ENCODE measurements around the gene DAPK1. TPM values are rescaled to one million over a fixed set of nuclear protein-coding genes. Genes with fewer than 3 reads are reported as not detected.

DAPK1 gene
- polyA plus RNA-seq, 1 donor = 20.6 TPM

- DNase-seq (ENCODE audit: low read depth) = no peak
These were observed 19.2 kb downstream of the DAPK1 start for GRCh38 chr9:87516926-87517290.

DNA sequence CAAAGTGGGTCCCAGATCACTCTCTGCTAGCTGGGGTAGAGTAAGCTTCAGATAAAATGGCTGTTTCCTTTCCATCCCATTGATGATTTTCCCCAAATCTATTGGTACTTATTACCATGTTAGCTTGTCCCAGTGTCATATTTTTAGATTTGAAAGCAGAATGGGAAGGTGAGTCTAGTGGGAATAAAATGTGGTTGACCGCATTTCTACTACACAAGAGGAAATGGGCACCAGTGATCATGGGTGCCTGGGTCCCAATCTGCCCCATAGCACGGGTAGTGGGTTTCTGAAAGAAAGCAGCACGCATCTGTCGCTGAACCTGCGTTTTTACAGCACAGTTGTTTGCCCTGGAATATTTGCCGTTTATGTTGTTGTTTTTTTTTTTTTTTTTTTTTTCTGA lies 20.1 kb downstream of the DAPK1 start:
- DNase-seq (ENCODE audit: low read depth) = no peak

GRCh38 chr9:87518702-87519335 lies 21.2 kb downstream of the DAPK1 start:
- DNase-seq (ENCODE audit: low read depth) = no peak

DNA sequence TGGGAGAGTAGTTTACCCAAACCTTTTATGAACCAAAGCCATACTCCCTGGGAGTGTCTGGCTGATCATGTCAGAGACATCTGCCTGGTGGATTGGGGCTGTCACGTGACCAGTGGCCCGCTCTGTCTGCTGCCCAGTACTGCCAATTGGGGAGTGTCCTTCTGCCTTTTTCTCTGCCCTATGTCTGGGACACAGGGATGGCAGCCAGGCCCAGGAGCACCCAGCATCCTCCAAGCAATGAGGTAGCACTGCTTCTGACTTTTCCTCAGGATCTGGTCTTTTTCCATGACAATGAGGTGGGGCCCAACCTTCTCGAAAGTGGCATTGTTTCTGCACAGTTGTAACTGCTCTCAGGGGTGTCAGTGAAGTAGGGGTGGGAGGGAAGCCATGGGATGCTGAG lies 21.8 kb downstream of the DAPK1 start:
- no peak for DNase-seq (ENCODE audit: low read depth)

DNA sequence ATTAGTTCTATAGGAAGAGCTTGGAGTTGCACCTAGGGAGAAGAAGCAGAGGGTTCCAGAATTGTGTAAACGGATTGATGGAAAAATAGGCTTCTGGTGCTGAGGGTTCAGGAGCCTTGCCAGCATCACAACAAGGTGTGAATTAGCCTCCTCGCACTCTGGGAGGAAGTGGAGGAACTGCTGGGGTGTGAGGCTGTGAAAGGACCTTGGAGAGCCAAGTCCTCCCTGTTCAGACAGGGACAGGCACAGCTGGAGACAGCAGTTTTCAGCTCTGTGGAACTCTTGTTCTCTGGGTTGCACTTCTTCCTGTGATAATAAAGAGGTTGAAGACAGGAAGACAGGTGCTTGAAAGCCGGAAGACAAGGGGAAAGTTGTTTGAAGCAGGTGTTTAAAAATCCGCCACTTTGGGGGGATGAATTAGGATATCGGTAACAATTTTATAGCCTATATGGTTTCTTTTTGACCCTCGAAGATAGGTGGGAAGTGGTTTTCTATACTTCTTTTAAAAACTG lies 22.6 kb downstream of the DAPK1 start:
- no peak for DNase-seq (ENCODE audit: low read depth)

GRCh38 chr9:87521834-87522233 lies 24.2 kb downstream of the DAPK1 start:
- DNase-seq (ENCODE audit: low read depth) = no peak

GRCh38 chr9:87524061-87524460 lies 26.4 kb downstream of the DAPK1 start:
- DNase-seq (ENCODE audit: low read depth) = no peak

DNA sequence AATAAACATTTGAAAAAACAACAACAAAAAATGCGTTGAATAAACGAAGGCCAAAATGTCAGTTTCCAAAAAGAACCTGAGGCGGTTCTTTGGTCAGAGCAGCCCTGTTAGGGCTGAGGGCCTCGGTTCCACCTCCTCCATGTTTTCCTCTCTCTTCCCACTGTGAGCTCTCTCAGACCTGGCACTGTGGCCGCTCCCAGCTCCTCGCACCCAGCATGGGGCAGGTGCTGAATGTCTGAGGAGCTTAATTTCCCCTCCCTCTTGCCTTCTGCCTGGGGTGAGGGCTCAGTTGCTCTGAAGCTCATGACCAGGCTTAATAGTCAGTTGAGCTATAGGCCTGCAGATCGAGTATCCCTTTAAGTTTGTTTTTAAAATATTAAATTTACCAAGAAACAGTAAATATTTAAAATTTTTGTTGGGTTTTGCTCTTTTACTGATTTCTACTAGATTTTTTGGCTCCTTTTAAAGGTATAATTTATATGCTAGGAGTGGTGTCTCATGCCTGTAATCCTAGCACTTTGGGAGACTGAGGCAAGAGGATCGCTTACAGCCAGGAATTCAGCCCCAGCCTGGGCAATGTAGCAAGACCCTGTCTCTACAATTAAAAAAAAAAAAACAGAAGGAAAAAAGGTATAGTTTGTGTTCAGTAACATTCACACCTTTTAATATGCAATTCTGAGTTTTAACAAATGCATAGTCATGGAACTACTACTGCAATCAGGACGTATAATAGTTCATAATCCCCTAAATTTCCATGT lies 28.1 kb downstream of the DAPK1 start:
- DNase-seq (ENCODE audit: low read depth) = no peak

- no peak for DNase-seq (ENCODE audit: low read depth)
These were observed 29.7 kb downstream of the DAPK1 start for GRCh38 chr9:87527211-87527916.

DNA sequence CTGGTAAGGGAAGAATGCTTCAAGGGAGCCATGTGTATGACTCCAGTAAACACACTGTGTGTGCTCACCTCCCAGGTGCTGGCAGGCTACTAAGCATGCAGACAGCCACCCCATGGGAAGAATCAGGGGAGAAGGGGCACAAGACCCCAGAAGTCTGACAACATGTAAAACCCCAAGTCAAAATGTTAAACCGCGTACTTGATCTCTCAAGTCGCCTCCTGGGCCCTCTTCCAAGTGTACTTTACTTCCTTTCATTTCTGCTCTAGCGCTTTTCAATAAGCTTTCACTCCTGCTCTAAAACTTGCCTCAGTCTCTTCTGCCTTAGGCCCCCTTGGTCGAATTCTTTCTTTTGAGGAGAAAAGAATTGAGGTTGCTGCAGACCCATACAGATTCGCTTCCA lies 31.3 kb downstream of the DAPK1 start:
- DNase-seq (ENCODE audit: low read depth) = no peak

DNA sequence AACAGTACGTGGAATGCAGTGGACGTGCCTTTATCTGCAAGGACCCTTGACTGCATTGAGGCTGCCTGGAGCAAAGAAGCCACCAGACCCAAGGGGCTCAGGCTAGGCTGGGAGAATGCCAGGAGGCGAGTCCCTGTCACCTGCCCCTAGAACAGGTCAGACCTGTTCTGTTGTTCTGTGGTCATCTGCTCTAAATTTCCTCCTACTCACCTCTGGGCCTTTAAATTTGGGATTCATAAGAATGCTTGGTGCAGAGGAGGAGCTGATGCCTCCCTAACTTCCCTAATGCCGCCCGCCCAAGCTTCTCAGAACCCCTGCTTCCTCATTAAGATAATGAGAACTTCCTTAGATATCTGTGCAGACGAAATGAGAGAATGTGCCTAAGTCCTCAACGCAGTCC lies 32.0 kb downstream of the DAPK1 start:
- DNase-seq (ENCODE audit: low read depth) = no peak

DNA sequence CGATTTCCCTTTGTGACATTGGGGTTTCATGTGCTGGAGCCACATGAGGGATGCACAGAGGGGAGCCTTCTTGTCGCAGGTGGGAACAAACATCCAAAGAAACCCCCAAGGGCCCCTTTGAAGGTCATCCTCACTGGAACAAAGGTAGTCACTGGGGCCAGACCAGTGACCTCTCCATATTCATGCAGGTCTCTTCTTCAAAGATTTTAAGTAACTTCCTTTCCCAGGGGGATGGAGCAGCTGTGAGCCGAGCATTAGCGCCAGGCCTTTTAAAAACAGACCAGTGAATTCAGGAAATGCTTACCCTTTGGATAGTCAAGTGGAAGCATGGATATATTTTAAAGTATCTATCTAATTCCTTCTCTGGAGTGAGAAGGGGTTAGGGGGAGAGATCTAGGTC lies 33.0 kb downstream of the DAPK1 start:
- DNase-seq (ENCODE audit: low read depth) = no peak

GRCh38 chr9:87531370-87532295 lies 34.0 kb downstream of the DAPK1 start:
- DNase-seq (ENCODE audit: low read depth) = no peak

- DNase-seq (ENCODE audit: low read depth) = no peak
These were observed 35.6 kb downstream of the DAPK1 start for GRCh38 chr9:87533271-87533670.

DNA sequence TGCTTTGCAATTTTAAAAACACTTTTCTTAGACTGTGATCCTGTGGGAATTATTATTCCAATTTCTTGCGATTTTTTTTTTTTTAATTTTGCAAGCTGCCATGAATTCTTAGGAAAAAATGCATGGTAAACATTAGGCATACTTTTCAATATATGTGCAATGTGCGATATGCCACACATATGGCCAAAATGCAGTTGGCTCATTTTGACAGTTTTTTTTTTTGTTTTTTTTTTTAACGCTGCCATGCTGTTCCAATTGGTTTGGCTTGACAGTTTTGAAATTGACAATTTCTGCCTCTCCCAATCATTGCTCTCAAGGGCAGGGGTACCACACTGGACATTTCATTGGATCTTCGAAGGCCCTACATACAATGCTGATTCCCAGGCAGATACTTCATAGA lies 36.4 kb downstream of the DAPK1 start:
- no peak for DNase-seq (ENCODE audit: low read depth)

GRCh38 chr9:87534957-87535356 lies 37.3 kb downstream of the DAPK1 start:
- DNase-seq (ENCODE audit: low read depth) = no peak

- no peak for DNase-seq (ENCODE audit: low read depth)
These were observed 38.3 kb downstream of the DAPK1 start for GRCh38 chr9:87535817-87536539.

DNA sequence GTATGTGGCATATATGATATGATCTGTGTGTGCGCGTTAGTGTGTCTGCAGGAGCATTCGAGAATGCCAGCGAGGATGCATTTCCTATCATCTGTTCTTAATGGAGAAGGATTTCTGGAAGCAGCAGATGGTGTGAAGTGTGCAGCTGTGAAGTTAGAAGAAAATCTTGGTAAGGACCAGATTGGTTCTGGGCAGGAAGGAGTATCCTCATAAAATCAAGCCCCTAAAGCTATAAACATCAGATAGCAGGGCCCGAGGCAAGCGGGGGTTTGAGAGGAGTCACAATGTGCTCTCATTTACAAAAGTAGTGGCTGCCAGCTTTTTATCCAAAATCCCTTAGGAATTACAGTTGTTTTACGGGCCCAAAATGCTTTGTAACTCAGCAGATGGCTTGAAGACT lies 40.0 kb downstream of the DAPK1 start:
- no peak for DNase-seq (ENCODE audit: low read depth)

GRCh38 chr9:87540444-87541105 lies 42.9 kb downstream of the DAPK1 start:
- DNase-seq (ENCODE audit: low read depth) = no peak

DNA sequence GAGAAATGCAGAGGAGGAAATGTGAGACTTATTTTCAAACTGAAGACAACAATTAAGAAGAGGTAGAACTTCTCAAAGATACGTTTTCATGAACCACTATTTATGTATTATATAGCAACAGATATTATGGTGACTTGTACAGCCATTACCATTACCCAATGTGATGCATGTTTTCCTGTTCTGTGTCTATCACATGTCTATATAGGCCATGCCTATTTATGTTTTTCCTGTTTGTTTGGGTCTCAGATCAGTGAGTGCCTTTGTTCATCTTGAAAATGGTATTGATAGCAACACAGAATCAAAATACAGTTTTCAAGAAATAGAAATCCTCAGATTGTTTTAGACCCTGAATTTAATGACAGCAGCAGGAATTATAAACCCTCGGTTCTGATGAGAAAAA lies 44.0 kb downstream of the DAPK1 start:
- no peak for DNase-seq (ENCODE audit: low read depth)

- no peak for DNase-seq (ENCODE audit: low read depth)
These were observed 44.5 kb downstream of the DAPK1 start for GRCh38 chr9:87542141-87542540.
